ENCODE results near the gene HDGFL2.

HDGFL2 gene

DNA sequence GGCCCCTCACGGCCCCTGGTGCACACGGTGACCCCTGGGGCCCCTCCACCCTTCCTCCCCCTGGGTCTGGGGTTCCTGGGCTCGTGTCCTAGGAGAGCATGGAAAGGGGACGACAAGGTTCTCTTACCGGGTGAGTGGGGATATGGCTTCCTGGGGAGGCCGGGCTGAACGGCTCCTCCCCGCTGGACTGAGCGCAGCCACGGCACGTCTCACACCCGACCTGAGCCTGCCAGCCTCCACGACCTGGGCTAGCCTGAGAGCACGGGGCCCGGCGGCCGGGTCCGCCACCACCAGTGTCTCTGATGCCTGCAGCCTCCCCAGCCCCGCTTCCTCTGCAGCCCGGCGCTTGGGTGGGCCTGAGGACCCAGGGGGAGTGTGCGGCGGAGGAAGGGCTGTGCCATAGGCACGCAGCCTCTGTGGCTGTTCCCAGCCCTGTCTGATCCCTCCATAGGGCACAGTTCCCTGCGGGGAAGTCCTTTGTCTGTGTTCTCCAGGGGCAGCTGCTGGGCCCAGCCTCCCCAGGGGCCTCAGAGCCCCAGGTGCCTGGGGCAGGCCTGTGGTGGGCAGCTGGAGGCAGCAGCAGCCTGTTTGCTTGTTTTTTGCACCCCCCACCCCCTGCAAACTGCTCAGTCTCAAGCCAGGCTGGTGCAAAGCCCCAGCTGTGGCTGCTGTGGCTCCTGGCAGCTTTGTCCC lies 31.2 kb downstream of the HDGFL2 start:
- H3K36me3 Mint-ChIP-seq (ENCODE audit: low read depth) = peaks cover 20% of the 10 kb centered on the region
- H3K4me1 Mint-ChIP-seq = no peaks in the 10 kb centered on the region
- H3K27ac Mint-ChIP-seq = no peak overlapping the region
- H3K27me3 Mint-ChIP-seq (ENCODE audit: low read depth) = no peaks in the 10 kb centered on the region
- TF ChIP-seq, protein P1, sequence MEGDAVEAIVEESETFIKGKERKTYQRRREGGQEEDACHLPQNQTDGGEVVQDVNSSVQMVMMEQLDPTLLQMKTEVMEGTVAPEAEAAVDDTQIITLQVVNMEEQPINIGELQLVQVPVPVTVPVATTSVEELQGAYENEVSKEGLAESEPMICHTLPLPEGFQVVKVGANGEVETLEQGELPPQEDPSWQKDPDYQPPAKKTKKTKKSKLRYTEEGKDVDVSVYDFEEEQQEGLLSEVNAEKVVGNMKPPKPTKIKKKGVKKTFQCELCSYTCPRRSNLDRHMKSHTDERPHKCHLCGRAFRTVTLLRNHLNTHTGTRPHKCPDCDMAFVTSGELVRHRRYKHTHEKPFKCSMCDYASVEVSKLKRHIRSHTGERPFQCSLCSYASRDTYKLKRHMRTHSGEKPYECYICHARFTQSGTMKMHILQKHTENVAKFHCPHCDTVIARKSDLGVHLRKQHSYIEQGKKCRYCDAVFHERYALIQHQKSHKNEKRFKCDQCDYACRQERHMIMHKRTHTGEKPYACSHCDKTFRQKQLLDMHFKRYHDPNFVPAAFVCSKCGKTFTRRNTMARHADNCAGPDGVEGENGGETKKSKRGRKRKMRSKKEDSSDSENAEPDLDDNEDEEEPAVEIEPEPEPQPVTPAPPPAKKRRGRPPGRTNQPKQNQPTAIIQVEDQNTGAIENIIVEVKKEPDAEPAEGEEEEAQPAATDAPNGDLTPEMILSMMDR (IDR thresholded peaks at IDR 0.05; ENCODE audit: unreplicated experiment in 3 of 3) = no peak
- H3K9me3 Mint-ChIP-seq = no peaks in the 10 kb centered on the region
- H3K4me3 Mint-ChIP-seq = no peak overlapping the region

DNA sequence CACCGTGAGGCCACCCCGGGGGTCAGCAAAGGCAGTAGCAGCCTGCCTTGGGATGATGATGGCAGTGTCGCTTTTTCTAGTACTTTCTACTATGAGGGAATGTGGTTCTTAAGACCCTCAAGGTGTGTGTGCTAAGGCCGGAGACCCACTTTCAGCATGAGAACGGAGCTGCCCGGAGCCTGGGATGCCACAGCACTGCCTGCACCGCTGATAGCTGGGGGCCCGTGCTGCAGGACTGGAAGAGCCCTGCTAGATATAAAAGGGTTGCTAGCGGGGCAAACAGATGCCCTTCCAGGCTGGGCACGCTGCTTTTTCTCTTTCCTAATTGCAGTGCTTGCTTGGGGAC lies 31.7 kb downstream of the HDGFL2 start:
- H3K4me3 Mint-ChIP-seq = no peak overlapping the region
- no peak overlapping the region for H3K27ac Mint-ChIP-seq
- H3K9me3 Mint-ChIP-seq = no peaks in the 10 kb centered on the region
- no peaks in the 10 kb centered on the region for H3K4me1 Mint-ChIP-seq
- no peaks in the 10 kb centered on the region for H3K27me3 Mint-ChIP-seq (ENCODE audit: low read depth)
- TF ChIP-seq, protein P1 (IDR thresholded peaks at IDR 0.05; ENCODE audit: unreplicated experiment in 3 of 3) = no peak
- peaks cover 20% of the 10 kb centered on the region for H3K36me3 Mint-ChIP-seq (ENCODE audit: low read depth)

DNA sequence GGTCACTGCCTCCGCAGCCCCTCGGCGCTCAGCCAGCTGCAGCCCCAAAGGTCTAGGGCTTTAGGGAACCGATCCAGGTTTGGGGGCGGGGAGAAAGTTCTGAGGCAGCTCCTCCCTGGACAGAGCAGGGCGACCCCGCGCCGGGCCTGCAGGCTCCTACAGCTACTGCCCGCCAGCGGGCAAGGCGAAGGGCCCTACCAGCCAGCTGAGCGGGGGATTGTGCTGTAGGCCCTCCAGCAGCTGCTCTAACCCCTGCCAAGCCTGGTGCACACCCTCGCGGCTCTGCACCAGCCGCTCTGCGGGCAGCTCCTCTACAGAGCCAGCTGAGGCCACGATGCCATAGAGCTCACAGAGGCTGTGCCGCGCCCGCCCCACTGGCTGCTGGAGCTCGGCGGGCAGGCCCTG lies 32.2 kb downstream of the HDGFL2 start:
- H3K4me3 Mint-ChIP-seq = no peak overlapping the region
- H3K36me3 Mint-ChIP-seq (ENCODE audit: low read depth) = peaks cover 18% of the 10 kb centered on the region

DNA sequence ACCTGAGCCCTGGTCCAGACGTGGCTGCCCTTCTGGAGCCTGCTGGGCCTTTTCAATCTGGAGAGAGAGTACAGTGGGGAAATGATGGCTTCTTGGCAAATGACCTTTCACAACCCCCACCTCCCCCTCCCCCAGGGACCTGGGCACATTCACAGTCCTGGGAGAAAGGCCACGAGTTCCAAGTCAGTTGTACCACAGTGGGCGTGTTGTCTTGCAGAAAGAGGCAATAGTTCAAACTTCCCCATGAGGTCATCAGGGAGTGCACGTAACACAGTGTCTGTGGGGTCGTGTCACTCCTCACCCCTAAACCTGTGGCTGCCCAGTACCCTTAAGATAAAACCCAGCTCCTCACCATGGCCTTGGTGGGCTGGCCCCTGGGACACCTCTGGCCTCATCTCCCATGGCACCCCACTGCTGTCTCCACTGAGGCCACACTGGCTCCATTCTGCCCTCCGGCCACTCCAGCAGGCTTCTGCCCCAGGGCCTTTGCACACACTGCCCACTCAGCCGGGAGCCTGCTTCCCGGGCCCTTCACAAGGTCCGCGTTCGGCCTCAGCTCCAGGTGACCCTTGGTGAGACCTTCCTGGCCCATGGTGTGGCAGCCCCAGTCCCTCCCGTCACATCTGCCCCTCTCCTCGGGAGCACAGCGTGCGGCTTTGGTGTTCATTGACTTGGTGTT lies 32.9 kb downstream of the HDGFL2 start:
- Mint-ChIP-seq H3K4me1 (no peaks in the 10 kb centered on the region), H3K27ac (no peak overlapping the region)
- TF ChIP-seq, protein P1 (IDR thresholded peaks at IDR 0.05; ENCODE audit: unreplicated experiment in 3 of 3) = no peak

More for the DNA sequence above, 32.2 kb downstream of the HDGFL2 start:
- Mint-ChIP-seq H3K9me3 (no peaks in the 10 kb centered on the region), H3K27ac (no peak overlapping the region), H3K27me3 (ENCODE audit: low read depth) (no peaks in the 10 kb centered on the region), H3K4me1 (no peaks in the 10 kb centered on the region)
- TF ChIP-seq, protein P1 (IDR thresholded peaks at IDR 0.05; ENCODE audit: unreplicated experiment in 3 of 3) = no peak

DNA sequence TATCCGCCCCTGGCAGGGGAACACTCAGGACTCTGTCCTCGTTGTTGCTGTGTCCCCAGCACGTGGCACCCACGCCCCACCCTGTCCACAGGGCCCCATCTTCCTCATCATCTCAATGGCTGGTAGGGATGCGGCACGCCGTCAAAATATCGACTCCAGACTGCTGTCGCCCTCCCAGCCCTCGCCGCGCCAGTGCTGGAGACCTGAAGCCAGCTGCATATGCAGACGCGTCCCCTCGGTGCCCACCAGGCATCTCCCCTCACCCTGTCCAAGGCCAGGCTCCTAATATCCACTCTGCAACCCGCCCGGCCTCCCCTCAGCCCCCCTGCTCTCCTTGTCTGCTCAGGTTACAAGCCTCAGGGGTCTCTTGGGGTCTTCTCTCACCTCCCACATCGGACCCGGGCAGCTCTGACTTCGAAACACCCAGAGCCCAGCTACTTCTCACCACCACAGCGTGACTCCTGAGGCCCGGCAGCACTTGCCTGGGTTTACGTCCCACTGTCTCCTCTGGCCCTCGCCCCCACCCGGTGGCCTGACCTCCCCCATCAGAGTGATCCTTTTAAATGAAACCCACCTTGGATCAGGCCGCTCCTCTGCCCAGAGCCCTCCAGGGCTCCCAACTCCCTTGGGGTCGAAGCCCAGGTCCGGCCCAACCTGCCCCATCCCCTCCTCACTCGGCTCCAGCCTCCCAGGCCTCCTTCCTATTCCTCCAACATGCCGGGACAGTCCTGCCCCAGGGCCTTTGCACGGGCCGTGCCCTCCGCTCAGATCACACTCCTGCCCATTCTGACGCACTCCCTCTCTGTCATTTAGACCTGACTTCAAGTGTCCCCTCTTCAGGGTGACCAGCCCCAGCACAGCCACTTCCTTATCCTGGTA lies 33.7 kb downstream of the HDGFL2 start:
- H3K4me1 Mint-ChIP-seq = no peaks in the 10 kb centered on the region
- H3K36me3 Mint-ChIP-seq (ENCODE audit: low read depth) = peaks cover 15% of the 10 kb centered on the region
- no peak overlapping the region for H3K27ac Mint-ChIP-seq
- no peak overlapping the region for H3K4me3 Mint-ChIP-seq
- H3K9me3 Mint-ChIP-seq = no peaks in the 10 kb centered on the region
- TF ChIP-seq, protein P1 (IDR thresholded peaks at IDR 0.05; ENCODE audit: unreplicated experiment in 3 of 3) = no peak
- H3K27me3 Mint-ChIP-seq (ENCODE audit: low read depth) = no peaks in the 10 kb centered on the region

More for the DNA sequence above, 32.9 kb downstream of the HDGFL2 start:
- H3K9me3 Mint-ChIP-seq = no peaks in the 10 kb centered on the region
- H3K36me3 Mint-ChIP-seq (ENCODE audit: low read depth) = peaks cover 16% of the 10 kb centered on the region
- no peak overlapping the region for H3K4me3 Mint-ChIP-seq
- H3K27me3 Mint-ChIP-seq (ENCODE audit: low read depth) = no peaks in the 10 kb centered on the region
